HK-2 (cell line): ENCODE results near the gene ZKSCAN8.
"Not testable (repeated sequence)": the region's sequence is repeated elsewhere in the genome, so short reads cannot be mapped to it uniquely, and the experiment has no call there.

Experiments
- DNase-seq: peaks from one replicate; pipeline ENCODE4 v3.0.0-alpha.2; 2018; ENCODE audit not compliant: unreplicated experiment

The ZKSCAN8 gene

GRCh38 chr6:28141500-28142329 lies at the start of gene ZKSCAN8:
Gene ZKSCAN8, plus strand, starts transcription at chr6:28141883. Its CDS starts 6,525 bp downstream, at chr6:28148408.
- peak; percentile 75 for DNase-seq

- not testable (repeated sequence) for DNase-seq
These were observed 39.5 kb upstream of the ZKSCAN8 start for GRCh38 chr6:28102222-28102621.

GRCh38 chr6:28102699-28103098 lies 39.0 kb upstream of the ZKSCAN8 start:
- not testable (repeated sequence) for DNase-seq

GRCh38 chr6:28104392-28105244 lies 37.1 kb upstream of the ZKSCAN8 start:
- DNase-seq, result peak; percentile 84

- no peak for DNase-seq
These were observed 36.4 kb upstream of the ZKSCAN8 start for GRCh38 chr6:28105245-28105639.

- DNase-seq, result no peak
These were observed 34.2 kb upstream of the ZKSCAN8 start for GRCh38 chr6:28107506-28107905.

GRCh38 chr6:28111964-28112363 lies 29.7 kb upstream of the ZKSCAN8 start:
- DNase-seq, result no peak

- DNase-seq, result no peak
These were observed 25.9 kb upstream of the ZKSCAN8 start for GRCh38 chr6:28115799-28116198.

- no peak for DNase-seq
These were observed 24.2 kb upstream of the ZKSCAN8 start for GRCh38 chr6:28117386-28118050.

- no peak for DNase-seq
These were observed 23.5 kb upstream of the ZKSCAN8 start for GRCh38 chr6:28118217-28118616.

- no peak for DNase-seq
These were observed 19.8 kb upstream of the ZKSCAN8 start for GRCh38 chr6:28121876-28122275.

GRCh38 chr6:28122283-28122682 lies 19.4 kb upstream of the ZKSCAN8 start:
- not testable (repeated sequence) for DNase-seq

GRCh38 chr6:28124350-28124970 lies 17.2 kb upstream of the ZKSCAN8 start, which contains the start of gene ZSCAN16:
Gene ZSCAN16, plus strand, starts transcription at chr6:28124609. Its CDS starts 835 bp downstream, at chr6:28125444.
- DNase-seq, result peak; percentile 82

GRCh38 chr6:28124971-28125353 lies 16.7 kb upstream of the ZKSCAN8 start:
- DNase-seq, result no peak

GRCh38 chr6:28125401-28125800 lies 16.3 kb upstream of the ZKSCAN8 start:
- no peak for DNase-seq

GRCh38 chr6:28134015-28134414 lies 7.7 kb upstream of the ZKSCAN8 start:
- DNase-seq, result peak; percentile 17

GRCh38 chr6:28134716-28135115 lies 7.0 kb upstream of the ZKSCAN8 start:
- DNase-seq, result no peak

- no peak for DNase-seq
These were observed 6.3 kb upstream of the ZKSCAN8 start for GRCh38 chr6:28135393-28135792.

GRCh38 chr6:28136585-28137504 lies 4.8 kb upstream of the ZKSCAN8 start:
- peak; percentile 89 for DNase-seq

GRCh38 chr6:28137505-28137981 lies 4.1 kb upstream of the ZKSCAN8 start:
- no peak for DNase-seq
